GM13977 (cell line): ENCODE data around the gene KCTD18.

Experiments
- DNase-seq: peaks from one replicate; pipeline ENCODE4 v3.0.0; 2012; ENCODE audit warnings: low spot score
- in situ Hi-C: fragments of 300-500 bp; cut with MboI; formaldehyde crosslinking; loops from one replicate; pipeline ENCODE4 v1.12.0; 2022; ENCODE audit warnings: low sequenced_read_pairs, low pct_unique_long_range_greater_than_20kb, mixed read lengths, inconsistent platforms; ENCODE audit not compliant: unreplicated experiment
- TF ChIP-seq, protein P1 (sequence below): IDR thresholded peaks from 2 replicates; pipeline ENCODE4 v1.5.1; 2012; ENCODE audit warnings: mild to moderate bottlenecking, control low read depth; ENCODE audit not compliant: insufficient read depth; ENCODE audit errors: extremely low read depth, missing control alignments

Gene KCTD18

DNA sequence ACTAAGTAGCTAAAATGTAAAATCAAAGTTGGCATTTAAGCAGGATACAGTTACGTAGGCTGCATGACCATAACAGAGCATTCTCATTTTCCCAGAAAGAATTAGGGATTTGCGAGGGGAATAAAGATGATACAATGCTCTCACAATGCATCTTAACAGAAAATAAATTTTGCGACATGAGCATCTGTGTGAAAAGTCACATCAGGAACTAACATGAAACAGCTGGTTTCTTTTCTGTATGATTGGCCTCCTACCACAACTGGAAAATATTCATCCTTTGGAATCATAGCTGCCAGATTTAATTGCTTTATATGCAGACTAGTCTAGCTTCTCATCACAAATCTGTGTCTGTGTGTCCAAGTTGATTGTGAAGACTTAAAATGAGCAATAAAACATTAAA, 66.0 kb downstream of the KCTD18 start:
- TF ChIP-seq, protein P1, sequence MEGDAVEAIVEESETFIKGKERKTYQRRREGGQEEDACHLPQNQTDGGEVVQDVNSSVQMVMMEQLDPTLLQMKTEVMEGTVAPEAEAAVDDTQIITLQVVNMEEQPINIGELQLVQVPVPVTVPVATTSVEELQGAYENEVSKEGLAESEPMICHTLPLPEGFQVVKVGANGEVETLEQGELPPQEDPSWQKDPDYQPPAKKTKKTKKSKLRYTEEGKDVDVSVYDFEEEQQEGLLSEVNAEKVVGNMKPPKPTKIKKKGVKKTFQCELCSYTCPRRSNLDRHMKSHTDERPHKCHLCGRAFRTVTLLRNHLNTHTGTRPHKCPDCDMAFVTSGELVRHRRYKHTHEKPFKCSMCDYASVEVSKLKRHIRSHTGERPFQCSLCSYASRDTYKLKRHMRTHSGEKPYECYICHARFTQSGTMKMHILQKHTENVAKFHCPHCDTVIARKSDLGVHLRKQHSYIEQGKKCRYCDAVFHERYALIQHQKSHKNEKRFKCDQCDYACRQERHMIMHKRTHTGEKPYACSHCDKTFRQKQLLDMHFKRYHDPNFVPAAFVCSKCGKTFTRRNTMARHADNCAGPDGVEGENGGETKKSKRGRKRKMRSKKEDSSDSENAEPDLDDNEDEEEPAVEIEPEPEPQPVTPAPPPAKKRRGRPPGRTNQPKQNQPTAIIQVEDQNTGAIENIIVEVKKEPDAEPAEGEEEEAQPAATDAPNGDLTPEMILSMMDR, result no peak
- no peak for DNase-seq
- in situ Hi-C loops, result no loop called here

DNA sequence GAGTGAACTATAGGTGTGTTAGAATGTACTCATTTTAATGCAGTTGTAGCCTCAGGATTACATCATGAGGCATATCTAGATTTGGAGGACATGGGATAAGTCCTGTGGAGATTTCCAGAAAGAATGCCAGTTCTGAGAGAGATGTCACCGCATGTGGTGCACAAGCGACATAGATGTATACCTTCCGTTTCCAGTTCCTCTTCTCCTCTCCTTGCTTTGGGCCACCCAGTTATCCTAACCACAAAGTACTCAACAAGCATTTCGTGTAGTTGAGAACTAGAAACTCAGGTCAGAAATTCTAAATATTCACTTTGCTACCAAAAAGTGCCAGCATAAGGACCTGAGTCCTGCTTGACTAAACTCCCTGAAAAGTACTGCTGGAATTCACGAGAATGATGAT, 66.5 kb downstream of the KCTD18 start:
- no peak for DNase-seq
- TF ChIP-seq, protein P1, result no peak
- in situ Hi-C loops, result no loop called here

DNA sequence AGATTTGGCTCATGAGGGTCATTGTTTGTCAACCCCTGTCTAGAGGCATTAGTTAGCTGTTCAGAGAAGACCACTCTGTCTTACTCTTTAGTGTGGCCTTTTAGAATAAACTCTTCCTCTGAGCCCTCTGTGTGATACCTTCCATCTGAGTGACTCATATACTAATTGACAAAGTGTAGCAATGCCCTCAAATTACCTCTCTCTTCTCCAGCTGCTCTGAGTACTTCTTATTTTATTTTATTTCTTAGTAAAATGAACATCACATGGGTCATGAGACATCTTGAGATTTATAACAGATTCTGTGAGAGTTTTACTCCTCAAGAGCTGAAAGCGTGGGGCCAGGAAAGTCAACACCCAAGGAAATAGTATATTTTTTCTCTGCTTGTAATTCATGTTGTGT, 67.4 kb downstream of the KCTD18 start:
- in situ Hi-C loops, result no loop called here
- DNase-seq, result no peak
- TF ChIP-seq, protein P1, result no peak

DNA sequence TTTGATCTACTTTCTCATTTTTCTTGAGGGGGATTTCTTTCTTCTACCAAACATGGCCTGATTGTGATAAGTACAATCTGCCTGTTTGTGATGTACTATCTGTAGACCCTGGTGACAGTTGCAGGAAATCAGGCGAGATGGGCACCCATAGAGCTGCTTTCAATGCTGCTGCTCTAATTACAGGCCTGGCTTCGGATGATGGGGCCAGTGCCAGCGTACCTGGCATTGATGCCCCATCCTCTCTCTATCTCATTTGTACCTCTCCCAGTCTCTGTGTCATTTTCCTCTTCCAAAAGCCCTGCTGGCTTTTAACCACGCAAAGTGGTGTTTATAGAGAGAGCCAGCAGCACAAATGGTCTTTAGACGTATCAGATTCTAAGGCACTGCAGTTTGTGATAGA, 69.9 kb downstream of the KCTD18 start:
- TF ChIP-seq, protein P1, result no peak
- in situ Hi-C loops, result no loop called here
- DNase-seq, result no peak
